Retinal pigment epithelial cell (primary cell): ENCODE results near the gene AIP.

Experiments used
- DNase-seq: peaks from one replicate; pipeline ENCODE4 v3.0.0-alpha.2; 2010; ENCODE audit warnings: low read depth
- H3K4me3 ChIP-seq: 2 replicates; pipeline ENCODE4 v1.5.1; 2011; ENCODE audit warnings: mild to moderate bottlenecking, low read length, control low read depth, moderate library complexity
- CTCF ChIP-seq: conservative IDR thresholded peaks from 2 replicates; pipeline ENCODE4 v1.5.1; 2011; ENCODE audit warnings: low read depth, low read length, control low read depth, inconsistent platforms

Gene AIP

GRCh38 chr11:67450796-67451657, 31.8 kb upstream of the AIP start:
- no peak for DNase-seq
- TF ChIP-seq CTCF, result no peak
- H3K4me3 ChIP-seq, result no peak overlapping the region

GRCh38 chr11:67451658-67451976, 31.2 kb upstream of the AIP start:
- no peak overlapping the region for H3K4me3 ChIP-seq
- TF ChIP-seq CTCF, result no peak
- DNase-seq, result no peak

- TF ChIP-seq CTCF, result no peak
- H3K4me3 ChIP-seq, result no peak within 1 kb of the TSS
- DNase-seq, result no peak
Observed at GRCh38 chr11:67452141-67452952, 30.5 kb upstream of the AIP start, which contains the start of gene GPR152. Gene GPR152, minus strand, starts transcription at chr11:67452729. Its CDS starts 5 bp downstream, at chr11:67452724.

GRCh38 chr11:67453816-67454732, 28.8 kb upstream of the AIP start:
- no peak for TF ChIP-seq CTCF
- DNase-seq, result no peak
- no peak overlapping the region for H3K4me3 ChIP-seq

GRCh38 chr11:67455054-67455453, 27.8 kb upstream of the AIP start, which contains the start of gene CABP4:
Gene CABP4, plus strand, starts transcription at chr11:67455354. Its CDS starts 70 bp downstream, at chr11:67455424.
- TF ChIP-seq CTCF, result no peak
- no peak within 1 kb of the TSS for H3K4me3 ChIP-seq
- DNase-seq, result no peak

- no peak overlapping the region for H3K4me3 ChIP-seq
- no peak for TF ChIP-seq CTCF
- DNase-seq, result no peak
Observed at GRCh38 chr11:67456068-67456705, 26.6 kb upstream of the AIP start.
